ENCODE measurements around the gene CMTM8. TPM values are rescaled to one million over a fixed set of nuclear protein-coding genes. Genes with fewer than 3 reads are reported as not detected.

Gene CMTM8
- total and polyA plus RNA-seq, 7 experiments from 2014 or later: 7.4 to 13.6 (median 8.6) TPM

DNA sequence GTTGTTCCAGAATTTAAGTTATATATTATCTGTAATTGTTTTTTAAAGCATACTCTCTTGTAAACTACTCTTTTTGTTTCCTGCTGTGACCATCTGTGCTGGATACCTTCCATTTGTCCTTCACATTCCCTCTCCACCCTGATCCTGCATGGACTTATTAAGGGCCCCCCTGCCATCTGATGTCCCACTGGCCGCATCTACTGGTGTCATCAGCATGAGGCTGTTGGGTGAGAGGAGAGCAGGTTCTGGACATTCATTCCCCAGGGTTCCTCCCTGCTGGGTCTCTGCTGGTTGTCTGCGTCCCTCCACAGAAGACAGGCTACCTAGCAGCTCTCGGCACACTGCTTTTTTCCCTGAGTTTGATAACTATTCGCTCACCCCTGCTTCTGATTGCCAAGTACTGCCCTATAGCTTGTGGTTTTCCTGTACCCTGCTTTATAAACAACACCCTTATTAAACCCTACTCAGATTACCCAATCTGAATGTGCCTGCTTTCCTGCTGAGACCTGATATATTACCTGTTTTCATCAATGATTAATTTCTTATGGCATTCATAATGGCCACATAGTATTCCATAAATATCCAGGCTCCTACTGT lies 7.7 kb downstream of the CMTM8 start:
- no peak overlapping the region for H3K4me3 ChIP-seq (ENCODE audit: low read length)
- H3K27me3 ChIP-seq (ENCODE audit: control insufficient read depth in 2 of 2, insufficient read depth in 2 of 2, low read length in 2 of 2): no peaks in the 10 kb centered on the region
- Mint-ChIP-seq H3K36me3 (peaks cover 8 to 24% (median 11%) of the 10 kb centered on the region in 5 donors), H3K27me3 (no peaks in the 10 kb centered on the region), H3K4me1 (peaks cover 32 to 77% (median 58%) of the 10 kb centered on the region in 7 donors), H3K4me3 (peak overlapping the region in 8 of 10 donors; percentile 15 to 57 (median 42)), H3K27ac (peak overlapping the region in 6 of 9 donors; percentile 19 to 92 (median 68)), H3K9me3 (no peaks in the 10 kb centered on the region)
- ChIA-PET CTCF (no interaction called here), POLR2A (interaction anchor here (1.1 to 1.4 kb wide), 2 partner anchors 9 to 43 kb away, joined by 3 to 4 read pairs; no protein-coding TSS in a partner anchor)
- intact Hi-C loops (cut with micrococcal nuclease): no loop called here
- no peaks in the 10 kb centered on the region for H3K9me3 ChIP-seq (ENCODE audit: control insufficient read depth in 2 of 3, low read length in 3 of 3)
- no peaks in the 10 kb centered on the region for H3K36me3 ChIP-seq (ENCODE audit: control insufficient read depth in 2 of 3, insufficient read depth in 3 of 3, low read length in 3 of 3)
- ATAC-seq (no peak), DNase-seq (no peak)
- peaks cover 4 to 20% of the 10 kb centered on the region in 2 donors for H3K4me1 ChIP-seq (ENCODE audit: control insufficient read depth in 2 of 2, insufficient read depth in 2 of 2, low read length in 2 of 2)
- no peak overlapping the region for H3K27ac ChIP-seq (ENCODE audit: low read depth, low read length)

DNA sequence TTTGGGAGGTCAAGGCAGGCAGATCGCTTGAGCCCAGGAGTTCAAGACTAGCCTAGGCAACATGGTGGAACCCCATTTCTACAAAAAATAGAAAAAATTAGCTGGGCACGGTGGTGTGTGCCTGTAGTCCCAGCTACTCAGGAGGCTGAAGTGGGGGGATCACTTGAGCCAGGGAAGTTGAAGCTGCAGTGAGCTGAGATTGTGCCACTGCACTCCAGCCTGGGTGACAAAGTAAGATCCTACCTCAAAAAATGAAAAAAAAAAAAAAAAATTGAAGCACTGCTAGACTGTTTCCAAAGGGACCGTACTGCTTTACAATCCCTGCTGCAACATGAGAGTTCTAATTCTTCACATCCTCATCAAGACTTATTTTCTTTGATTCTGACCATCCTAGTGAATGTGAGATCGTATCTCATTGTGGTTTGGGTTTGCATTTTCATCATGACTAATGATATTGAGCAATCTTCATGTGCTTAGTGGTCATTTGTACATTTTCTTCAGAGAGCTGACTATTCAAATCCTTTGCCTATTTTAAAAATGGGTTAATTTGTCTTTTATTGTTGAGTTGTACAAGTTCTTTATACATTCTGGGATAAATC lies 10.8 kb downstream of the CMTM8 start:
- H3K27ac ChIP-seq (ENCODE audit: low read depth, low read length): no peak overlapping the region
- Mint-ChIP-seq H3K4me1 (peaks cover 22 to 56% (median 34%) of the 10 kb centered on the region in 7 donors), H3K4me3 (no peak overlapping the region), H3K36me3 (peaks cover 0 to 24% (median 11%) of the 10 kb centered on the region in 5 donors), H3K9me3 (peaks cover 0 to 3% (median 0%) of the 10 kb centered on the region in 11 donors), H3K27me3 (no peaks in the 10 kb centered on the region), H3K27ac (peak overlapping the region in 3 of 9 donors; percentile 10 to 75 (median 51))
- no peaks in the 10 kb centered on the region for H3K27me3 ChIP-seq (ENCODE audit: control insufficient read depth in 2 of 2, insufficient read depth in 2 of 2, low read length in 2 of 2)
- DNase-seq: no peak
- POLR2A ChIA-PET: no interaction called here
- intact Hi-C loops (cut with micrococcal nuclease): no loop called here
- H3K9me3 ChIP-seq (ENCODE audit: control insufficient read depth in 2 of 3, low read length in 3 of 3): no peaks in the 10 kb centered on the region
- CTCF ChIA-PET: interaction anchor here (0.6 to 1.8 kb wide), 3 partner anchors 9 to 151 kb away, joined by 3 to 6 read pairs (median 3); no protein-coding TSS in a partner anchor
- H3K4me1 ChIP-seq (ENCODE audit: control insufficient read depth in 2 of 2, insufficient read depth in 2 of 2, low read length in 2 of 2): peaks cover 4 to 19% of the 10 kb centered on the region in 2 donors
- peak; percentile 58 for ATAC-seq
- H3K36me3 ChIP-seq (ENCODE audit: control insufficient read depth in 2 of 3, insufficient read depth in 3 of 3, low read length in 3 of 3): no peaks in the 10 kb centered on the region
- H3K4me3 ChIP-seq (ENCODE audit: low read length): no peak overlapping the region

DNA sequence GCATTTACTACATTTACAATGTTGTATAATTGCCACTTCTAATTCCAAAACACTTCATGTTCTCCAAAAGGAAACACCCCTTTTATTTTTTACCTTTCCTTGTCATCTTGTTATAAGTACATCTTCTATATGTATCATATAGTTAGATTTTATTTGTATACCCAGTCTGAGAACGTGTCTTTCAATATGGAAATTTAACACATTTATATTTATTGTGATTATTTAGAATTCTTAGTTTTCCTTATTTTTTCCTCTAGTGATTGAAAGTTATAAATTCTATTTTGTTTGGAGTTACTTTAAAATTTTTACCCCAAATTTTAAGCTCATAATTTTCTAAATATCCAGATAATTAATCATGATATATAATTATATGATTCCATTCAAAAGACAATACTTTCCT lies 15.8 kb downstream of the CMTM8 start:
- H3K27ac Mint-ChIP-seq: no peak overlapping the region
- DNase-seq: no peak
- POLR2A ChIA-PET: no interaction called here
- Histone ChIP-seq H3K4me1 (ENCODE audit: control insufficient read depth in 2 of 2, insufficient read depth in 2 of 2, low read length in 2 of 2) (no peaks in the 10 kb centered on the region), H3K4me3 (ENCODE audit: low read length) (no peak overlapping the region), H3K27me3 (ENCODE audit: control insufficient read depth in 2 of 2, insufficient read depth in 2 of 2, low read length in 2 of 2) (no peaks in the 10 kb centered on the region), H3K36me3 (ENCODE audit: control insufficient read depth in 2 of 3, insufficient read depth in 3 of 3, low read length in 3 of 3) (no peaks in the 10 kb centered on the region), H3K9me3 (ENCODE audit: control insufficient read depth in 2 of 3, low read length in 3 of 3) (no peaks in the 10 kb centered on the region), H3K27ac (ENCODE audit: low read depth, low read length) (no peak overlapping the region)
- intact Hi-C loops (cut with micrococcal nuclease): no loop called here
- peaks cover 16 to 47% (median 34%) of the 10 kb centered on the region in 7 donors for H3K4me1 Mint-ChIP-seq
- no peak for ATAC-seq
- peaks cover 0 to 42% (median 23%) of the 10 kb centered on the region in 5 donors for H3K36me3 Mint-ChIP-seq
- CTCF ChIA-PET: interaction anchor here (1.5 kb wide), 1 partner anchor 17 kb away, joined by 3 read pairs; no protein-coding TSS in a partner anchor
- H3K4me3 Mint-ChIP-seq: no peak overlapping the region
- H3K9me3 Mint-ChIP-seq: peaks cover 0 to 10% (median 5%) of the 10 kb centered on the region in 11 donors
- H3K27me3 Mint-ChIP-seq: no peaks in the 10 kb centered on the region

DNA sequence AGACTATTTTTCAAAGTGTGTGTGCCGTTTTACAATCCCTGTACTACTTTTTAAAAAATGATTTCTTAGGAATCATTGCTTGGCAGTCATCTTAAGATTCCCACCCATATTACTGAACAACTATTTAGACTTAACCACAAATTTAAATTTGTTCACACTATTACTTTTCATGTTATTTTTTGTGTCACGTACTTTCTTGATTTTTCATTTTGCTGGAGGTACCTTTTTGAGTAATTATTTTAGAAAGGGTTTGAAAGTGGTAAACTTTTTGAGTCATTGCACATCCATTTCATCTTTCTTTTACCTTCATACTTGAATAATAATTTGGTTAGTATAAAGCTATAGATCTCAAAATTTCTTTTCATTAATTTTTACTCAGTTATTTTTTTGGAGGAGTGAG lies 16.9 kb downstream of the CMTM8 start:
- Histone ChIP-seq H3K9me3 (ENCODE audit: control insufficient read depth in 2 of 3, low read length in 3 of 3) (no peaks in the 10 kb centered on the region), H3K27me3 (ENCODE audit: control insufficient read depth in 2 of 2, insufficient read depth in 2 of 2, low read length in 2 of 2) (no peaks in the 10 kb centered on the region), H3K36me3 (ENCODE audit: control insufficient read depth in 2 of 3, insufficient read depth in 3 of 3, low read length in 3 of 3) (no peaks in the 10 kb centered on the region), H3K4me3 (ENCODE audit: low read length) (no peak overlapping the region), H3K27ac (ENCODE audit: low read depth, low read length) (no peak overlapping the region), H3K4me1 (ENCODE audit: control insufficient read depth in 2 of 2, insufficient read depth in 2 of 2, low read length in 2 of 2) (no peaks in the 10 kb centered on the region)
- Mint-ChIP-seq H3K4me3 (no peak overlapping the region), H3K36me3 (peaks cover 4 to 32% (median 23%) of the 10 kb centered on the region in 5 donors), H3K27ac (no peak overlapping the region), H3K4me1 (peaks cover 11 to 36% (median 26%) of the 10 kb centered on the region in 7 donors), H3K9me3 (peaks cover 0 to 10% (median 5%) of the 10 kb centered on the region in 11 donors), H3K27me3 (no peaks in the 10 kb centered on the region)
- DNase-seq: no peak
- ChIA-PET POLR2A (no interaction called here), CTCF (interaction anchor here (1.5 kb wide), 1 partner anchor 16 kb away, joined by 3 read pairs; no protein-coding TSS in a partner anchor)
- intact Hi-C loops (cut with micrococcal nuclease): no loop called here
- no peak for ATAC-seq

DNA sequence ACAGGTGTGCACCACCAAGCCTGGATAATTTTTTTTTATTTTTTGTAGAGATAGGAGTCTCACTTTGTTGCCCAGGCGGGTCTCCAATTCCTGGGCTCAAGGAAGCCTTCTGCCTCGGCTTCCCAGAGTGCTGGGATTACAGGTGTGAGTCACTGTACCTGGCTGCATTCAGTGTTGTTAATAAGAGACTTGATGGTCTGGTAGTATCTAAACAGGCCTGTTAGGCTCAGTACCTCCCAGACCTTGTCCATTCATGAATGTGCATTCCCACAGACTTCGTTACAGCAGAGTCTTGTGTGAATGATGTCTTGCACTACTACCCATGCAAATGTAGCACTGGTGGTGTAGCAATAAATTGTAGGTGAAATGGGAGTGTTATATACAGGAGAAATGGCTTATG lies 17.7 kb downstream of the CMTM8 start:
- no peaks in the 10 kb centered on the region for H3K27me3 ChIP-seq (ENCODE audit: control insufficient read depth in 2 of 2, insufficient read depth in 2 of 2, low read length in 2 of 2)
- intact Hi-C loops (cut with micrococcal nuclease): no loop called here
- ATAC-seq (no peak), DNase-seq (no peak)
- CTCF ChIA-PET: no interaction called here
- peaks cover 4 to 26% (median 19%) of the 10 kb centered on the region in 5 donors for H3K36me3 Mint-ChIP-seq
- POLR2A ChIA-PET: no interaction called here
- no peak overlapping the region for H3K27ac Mint-ChIP-seq
- no peaks in the 10 kb centered on the region for H3K27me3 Mint-ChIP-seq
- H3K9me3 Mint-ChIP-seq: peaks cover 0 to 10% (median 5%) of the 10 kb centered on the region in 11 donors
- H3K4me1 Mint-ChIP-seq: peaks cover 11 to 33% (median 26%) of the 10 kb centered on the region in 7 donors
- no peaks in the 10 kb centered on the region for H3K4me1 ChIP-seq (ENCODE audit: control insufficient read depth in 2 of 2, insufficient read depth in 2 of 2, low read length in 2 of 2)
- H3K27ac ChIP-seq (ENCODE audit: low read depth, low read length): no peak overlapping the region
- no peaks in the 10 kb centered on the region for H3K36me3 ChIP-seq (ENCODE audit: control insufficient read depth in 2 of 3, insufficient read depth in 3 of 3, low read length in 3 of 3)
- H3K9me3 ChIP-seq (ENCODE audit: control insufficient read depth in 2 of 3, low read length in 3 of 3): no peaks in the 10 kb centered on the region
- H3K4me3 Mint-ChIP-seq: no peak overlapping the region
- H3K4me3 ChIP-seq (ENCODE audit: low read length): no peak overlapping the region

DNA sequence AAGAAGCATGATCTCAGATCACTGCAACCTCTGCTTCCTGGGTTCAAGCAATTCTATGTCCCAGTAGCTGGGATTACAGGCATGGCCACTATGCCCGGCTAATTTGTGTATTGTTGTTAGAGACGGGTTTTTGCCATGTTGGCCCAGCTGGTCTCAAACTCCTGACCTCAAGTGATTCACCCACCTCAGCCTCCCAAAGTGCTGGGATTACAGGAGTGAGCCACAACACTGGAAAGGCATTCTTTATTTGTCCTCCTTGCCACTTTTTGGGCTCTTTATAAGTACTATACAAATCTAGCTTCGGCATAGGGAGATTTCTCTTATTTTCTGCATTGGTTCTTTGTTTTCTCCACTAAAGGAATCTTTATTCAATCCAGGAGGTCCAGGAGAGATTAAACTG lies 18.6 kb downstream of the CMTM8 start:
- no peak overlapping the region for H3K27ac ChIP-seq (ENCODE audit: low read depth, low read length)
- no peaks in the 10 kb centered on the region for H3K4me1 ChIP-seq (ENCODE audit: control insufficient read depth in 2 of 2, insufficient read depth in 2 of 2, low read length in 2 of 2)
- no peaks in the 10 kb centered on the region for H3K9me3 ChIP-seq (ENCODE audit: control insufficient read depth in 2 of 3, low read length in 3 of 3)
- ChIA-PET CTCF (interaction anchor here (0.9 kb wide), 1 partner anchor 241 kb away, joined by 3 read pairs; no protein-coding TSS in a partner anchor), POLR2A (no interaction called here)
- H3K4me3 ChIP-seq (ENCODE audit: low read length): no peak overlapping the region
- Mint-ChIP-seq H3K4me3 (peak overlapping the region in 3 of 10 donors; percentile 11 to 39 (median 29)), H3K27me3 (no peaks in the 10 kb centered on the region), H3K9me3 (peaks cover 0 to 10% (median 5%) of the 10 kb centered on the region in 11 donors), H3K4me1 (peaks cover 11 to 33% (median 26%) of the 10 kb centered on the region in 7 donors), H3K36me3 (peaks cover 4 to 30% (median 24%) of the 10 kb centered on the region in 5 donors), H3K27ac (peak overlapping the region in 2 of 9 donors; percentile 17 to 32)
- no peaks in the 10 kb centered on the region for H3K36me3 ChIP-seq (ENCODE audit: control insufficient read depth in 2 of 3, insufficient read depth in 3 of 3, low read length in 3 of 3)
- DNase-seq: no peak
- intact Hi-C loops (cut with micrococcal nuclease): no loop called here
- ATAC-seq: no peak
- H3K27me3 ChIP-seq (ENCODE audit: control insufficient read depth in 2 of 2, insufficient read depth in 2 of 2, low read length in 2 of 2): no peaks in the 10 kb centered on the region

Measured in naive thymus-derived CD4-positive, alpha-beta T cell (primary cell).